ENCODE measurements around the gene GNG2.

The GNG2 gene

GRCh38 chr14:52007211-52007610 lies 146.8 kb downstream of the GNG2 start:
- TF ChIP-seq CTCF (IDR thresholded peaks at IDR 0.05; ENCODE audit: low read depth, low read length): no peak
- no peak overlapping the region for H3K4me3 ChIP-seq (ENCODE audit: low read depth, low read length)

GRCh38 chr14:52007637-52008036 lies 147.2 kb downstream of the GNG2 start:
- no peak overlapping the region for H3K4me3 ChIP-seq (ENCODE audit: low read depth, low read length)

GRCh38 chr14:52008136-52008535 lies 147.7 kb downstream of the GNG2 start:
- no peak overlapping the region for H3K4me3 ChIP-seq (ENCODE audit: low read depth, low read length)
- no peak for TF ChIP-seq CTCF (IDR thresholded peaks at IDR 0.05; ENCODE audit: low read depth, low read length)

More at GRCh38 chr14:52007637-52008036, 147.2 kb downstream of the GNG2 start:
- TF ChIP-seq CTCF (IDR thresholded peaks at IDR 0.05; ENCODE audit: low read depth, low read length): no peak

DNA sequence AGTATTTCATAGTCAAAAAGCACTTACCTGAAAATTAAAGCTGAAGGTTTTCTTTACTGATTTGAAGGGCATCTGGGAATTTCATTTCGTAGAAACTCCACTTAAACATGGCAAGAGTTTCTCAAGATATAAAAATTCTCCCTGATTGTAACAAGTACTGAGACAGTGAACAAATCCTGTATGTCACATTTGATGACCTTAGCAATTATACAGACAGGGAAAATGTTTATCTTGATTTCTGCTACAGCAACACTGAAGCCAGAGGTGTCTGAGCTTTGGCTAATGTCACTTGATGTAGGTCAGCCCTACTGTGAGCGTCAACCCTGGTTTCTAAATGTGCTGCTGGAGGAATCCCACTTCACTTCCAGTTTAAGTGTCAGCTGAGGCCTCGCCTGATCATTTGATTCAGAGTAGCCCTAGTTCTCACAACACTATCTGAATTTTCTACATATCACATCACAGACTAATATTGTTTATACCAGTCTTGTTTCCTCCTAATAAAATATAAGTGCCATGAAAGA lies 149.8 kb downstream of the GNG2 start:
- no peak for TF ChIP-seq CTCF (IDR thresholded peaks at IDR 0.05; ENCODE audit: low read depth, low read length)

DNA sequence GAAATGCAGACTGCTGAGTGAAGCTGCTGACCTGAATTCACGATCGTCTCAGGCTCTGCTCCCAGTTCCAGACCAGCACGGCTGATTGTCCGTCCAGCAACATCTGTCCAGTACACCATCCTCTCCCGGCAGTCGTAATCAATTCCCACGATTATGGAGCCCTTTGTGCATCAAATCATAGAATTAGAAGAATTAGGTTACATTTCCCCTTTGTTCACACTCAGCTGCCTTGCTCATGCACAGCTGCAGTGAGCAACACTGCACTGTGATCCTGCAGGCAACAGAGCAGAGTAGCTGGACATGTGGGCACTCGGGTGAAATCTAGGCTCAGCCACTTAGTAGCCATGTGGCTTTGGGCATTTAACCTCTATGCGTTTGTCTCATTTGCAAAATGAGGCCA lies 151.1 kb downstream of the GNG2 start:
- TF ChIP-seq CTCF (IDR thresholded peaks at IDR 0.05; ENCODE audit: low read depth, low read length): no peak

More for the DNA sequence above, 149.8 kb downstream of the GNG2 start:
- H3K4me3 ChIP-seq (ENCODE audit: low read depth, low read length): no peak overlapping the region

DNA sequence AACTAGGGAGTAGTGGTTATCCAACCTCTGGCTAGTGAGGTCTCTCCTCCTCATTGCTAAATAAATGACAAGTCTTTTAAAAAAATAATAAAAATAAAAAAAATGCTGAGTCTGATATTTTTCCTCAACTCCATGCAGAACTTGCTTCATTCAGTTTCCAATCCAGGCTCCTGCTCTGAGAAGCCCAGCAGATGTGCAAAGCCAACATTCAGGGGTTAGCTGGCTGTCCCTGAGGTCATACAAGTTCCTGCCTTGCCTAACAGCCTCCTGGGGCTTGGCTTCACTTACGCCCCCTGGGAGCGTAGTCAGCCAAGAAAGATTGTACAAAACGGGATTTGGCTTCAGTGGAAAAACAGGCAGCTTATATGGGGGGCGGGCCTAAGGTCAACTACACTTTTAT lies 152.2 kb downstream of the GNG2 start:
- no peak for TF ChIP-seq CTCF (IDR thresholded peaks at IDR 0.05; ENCODE audit: low read depth, low read length)

More for the DNA sequence above, 151.1 kb downstream of the GNG2 start:
- no peak overlapping the region for H3K4me3 ChIP-seq (ENCODE audit: low read depth, low read length)

DNA sequence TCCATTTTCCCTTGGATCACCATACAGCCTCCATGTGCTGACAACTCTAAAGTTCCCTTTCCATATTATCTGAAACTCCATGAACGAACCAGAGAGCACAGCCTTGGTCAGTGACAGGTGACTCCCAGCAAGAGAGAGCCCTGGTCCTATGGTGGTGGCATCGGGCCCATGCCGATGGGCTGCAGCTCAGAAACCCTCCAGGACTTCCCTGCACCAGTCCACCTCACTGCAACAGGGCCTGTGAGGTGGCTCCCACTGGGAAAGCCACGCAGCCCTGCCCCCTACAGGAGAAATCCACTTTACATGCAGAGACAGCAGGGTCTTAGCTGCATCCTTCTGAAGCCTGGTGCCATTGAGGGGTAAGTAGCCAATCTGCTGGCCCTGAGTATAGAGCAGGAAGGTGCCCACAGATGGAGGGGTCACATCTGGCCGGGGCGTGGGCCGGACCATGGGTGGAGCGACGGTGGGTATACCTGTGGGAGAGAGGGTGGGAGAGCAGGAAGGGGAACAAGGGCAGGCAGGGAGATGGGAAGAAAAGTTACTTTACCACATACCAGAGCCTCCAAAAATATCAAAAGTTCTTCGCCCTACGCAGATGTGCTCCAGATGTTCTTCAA lies 153.7 kb downstream of the GNG2 start:
- no peak overlapping the region for H3K4me3 ChIP-seq (ENCODE audit: low read depth, low read length)
- TF ChIP-seq CTCF (IDR thresholded peaks at IDR 0.05; ENCODE audit: low read depth, low read length): no peak

More for the DNA sequence above, 152.2 kb downstream of the GNG2 start:
- H3K4me3 ChIP-seq (ENCODE audit: low read depth, low read length): no peak overlapping the region

Data from WI38 (cell line).